Activated CD4-positive, alpha-beta T cell treated with anti-CD3 and anti-CD28 coated beads for 1 hour (primary cell): ENCODE data around the gene PLA2G6.

Experiments used
- DNase-seq: peaks from one replicate; pipeline ENCODE4 v3.0.0-alpha.2; 2020

Gene PLA2G6

GRCh38 chr22:38107692-38108515 is 73.7 kb downstream of the PLA2G6 start:
- no peak for DNase-seq

GRCh38 chr22:38106814-38107578 is 74.6 kb downstream of the PLA2G6 start:
- DNase-seq = no peak

GRCh38 chr22:38104084-38104483 is 77.5 kb downstream of the PLA2G6 start:
- no peak for DNase-seq

- DNase-seq = no peak
Observed at GRCh38 chr22:38103641-38104040, 78.0 kb downstream of the PLA2G6 start.

- no peak for DNase-seq
Observed at GRCh38 chr22:38098410-38099249, 83.0 kb downstream of the PLA2G6 start.

GRCh38 chr22:38097557-38098409 is 83.8 kb downstream of the PLA2G6 start:
- DNase-seq = no peak

- DNase-seq = no peak
Observed at GRCh38 chr22:38097058-38097457, 84.6 kb downstream of the PLA2G6 start.

GRCh38 chr22:38089474-38089851 is 92.2 kb downstream of the PLA2G6 start:
- no peak for DNase-seq

GRCh38 chr22:38088629-38089473 is 92.8 kb downstream of the PLA2G6 start:
- DNase-seq = no peak

GRCh38 chr22:38087855-38088254 is 93.8 kb downstream of the PLA2G6 start:
- no peak for DNase-seq

GRCh38 chr22:38086942-38087341 is 94.7 kb downstream of the PLA2G6 start:
- no peak for DNase-seq

- DNase-seq = no peak
Observed at GRCh38 chr22:38086001-38086845, 95.4 kb downstream of the PLA2G6 start.

GRCh38 chr22:38085501-38085900 is 96.1 kb downstream of the PLA2G6 start:
- DNase-seq = no peak

GRCh38 chr22:38085056-38085455 is 96.6 kb downstream of the PLA2G6 start:
- DNase-seq = no peak

- DNase-seq = no peak
Observed at GRCh38 chr22:38083931-38084631, 97.5 kb downstream of the PLA2G6 start, which contains the start of gene SLC16A8. TSS of gene SLC16A8 (minus strand) at chr22:38084184. CDS start at chr22:38082873, 1,311 bp downstream.

GRCh38 chr22:38082986-38083710 is 98.5 kb downstream of the PLA2G6 start:
- DNase-seq = no peak

- DNase-seq = no peak
Observed at GRCh38 chr22:38081941-38082828, 99.4 kb downstream of the PLA2G6 start.

GRCh38 chr22:38081636-38081940 is 100.0 kb downstream of the PLA2G6 start:
- no peak for DNase-seq
